Suprapubic skin (tissue), 4 donors: ENCODE results near the gene PLXNC1. TPM values are rescaled to one million over a fixed set of nuclear protein-coding genes. Genes with fewer than 3 reads are reported as not detected.

Experiments
- DNase-seq, 2 donors: peaks; one replicate each; pipeline ENCODE4 v3.0.0-alpha.2; 2019; ENCODE audit warnings: low spot score in 2 of 2
- H3K27ac ChIP-seq: fragments of 200-600 bp; sonication (generic); one replicate; pipeline ENCODE4 v1.5.1; 2019
- H3K27me3 ChIP-seq: fragments of 200-600 bp; sonication (generic); one replicate; pipeline ENCODE4 v1.5.1; 2019
- H3K36me3 ChIP-seq: fragments of 200-600 bp; sonication (generic); one replicate; pipeline ENCODE4 v1.5.1; 2019
- H3K4me1 ChIP-seq: fragments of 200-600 bp; sonication (generic); one replicate; pipeline ENCODE4 v1.5.1; 2019
- H3K4me3 ChIP-seq: fragments of 200-600 bp; sonication (generic); one replicate; pipeline ENCODE4 v1.5.1; 2019; ENCODE audit warnings: mild to moderate bottlenecking
- H3K9me3 ChIP-seq: fragments of 200-600 bp; sonication (generic); one replicate; pipeline ENCODE4 v1.5.1; 2019
- EP300 ChIP-seq: sonication (generic); formaldehyde crosslinking; IDR thresholded peaks from one replicate; pipeline ENCODE4 v1.6.1; 2017; ENCODE audit warnings: antibody characterized with exemption
- POLR2A ChIP-seq, 2 donors: fragments of 450-650 bp; IDR thresholded peaks; one replicate each; pipeline ENCODE4 v1.6.1; 2017; ENCODE audit warnings: antibody characterized with exemption in 2 of 2, mild to moderate bottlenecking in 2 of 2, moderate library complexity in 2 of 2
- POLR2AphosphoS5 ChIP-seq, 3 donors: sonication (generic); formaldehyde crosslinking; IDR thresholded peaks; one replicate each; pipeline ENCODE4 v1.6.1; 2017; ENCODE audit warnings: antibody characterized with exemption in 3 of 3
- WGBS: methylation state at CpG from one replicate; pipeline ENCODE4 v1.1.5; 2018; 5-methylcytosine and 5-hydroxymethylcytosine counted together
- total RNA-seq, 4 donors: library from RNA; depleted of rRNA; stranded (reverse); fragments of >200 nt; gene quantifications; one replicate each; pipeline ENCODE4 v1.1.0, GENCODE V29; 2016
- TF ChIP-seq, protein P1 (sequence below), 2 donors: fragments of 200-600 bp in 1 of 2; fragments of 450-650 bp in 1 of 2; sonication (generic) in 1 of 2; IDR thresholded peaks; one replicate each; pipeline ENCODE4 v1.5.1; 2016 to 2019; ENCODE audit warnings: antibody characterized with exemption in 2 of 2, mild to moderate bottlenecking in 1 of 2, moderate library complexity in 1 of 2

The PLXNC1 gene
- total RNA-seq, 4 donors from 2014 or later, result 8.1 to 30.9 (median 15.3) TPM

DNA sequence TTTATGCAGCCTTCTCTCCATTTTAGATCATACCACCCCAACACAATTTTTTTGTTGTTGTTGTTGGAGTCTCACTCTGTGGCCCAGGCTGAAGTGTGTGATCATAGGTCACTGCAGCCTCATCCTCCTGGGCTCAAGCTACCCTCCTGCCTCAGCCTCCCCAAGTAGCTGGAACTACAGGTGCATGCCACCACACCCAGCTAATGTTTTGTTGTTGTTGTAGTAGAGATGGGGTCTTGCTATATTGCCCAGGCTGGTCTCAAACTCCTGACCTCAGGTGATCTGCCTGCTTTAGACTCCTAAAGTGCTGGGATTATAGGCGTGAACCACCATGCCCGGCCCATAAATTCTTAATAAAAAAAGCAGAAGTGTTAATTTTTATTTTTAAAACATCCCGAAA is 111.6 kb downstream of the PLXNC1 start:
- H3K27ac ChIP-seq, result no peak overlapping the region
- WGBS, result 89% methylated on average over 3 of the region's 3 CpGs
- H3K4me1 ChIP-seq, result peaks cover 29% of the 10 kb centered on the region
- H3K36me3 ChIP-seq, result no peaks in the 10 kb centered on the region
- no peaks in the 10 kb centered on the region for H3K27me3 ChIP-seq
- DNase-seq, result no peak
- no peak overlapping the region for H3K4me3 ChIP-seq
- H3K9me3 ChIP-seq, result no peaks in the 10 kb centered on the region
- TF ChIP-seq, protein P1, sequence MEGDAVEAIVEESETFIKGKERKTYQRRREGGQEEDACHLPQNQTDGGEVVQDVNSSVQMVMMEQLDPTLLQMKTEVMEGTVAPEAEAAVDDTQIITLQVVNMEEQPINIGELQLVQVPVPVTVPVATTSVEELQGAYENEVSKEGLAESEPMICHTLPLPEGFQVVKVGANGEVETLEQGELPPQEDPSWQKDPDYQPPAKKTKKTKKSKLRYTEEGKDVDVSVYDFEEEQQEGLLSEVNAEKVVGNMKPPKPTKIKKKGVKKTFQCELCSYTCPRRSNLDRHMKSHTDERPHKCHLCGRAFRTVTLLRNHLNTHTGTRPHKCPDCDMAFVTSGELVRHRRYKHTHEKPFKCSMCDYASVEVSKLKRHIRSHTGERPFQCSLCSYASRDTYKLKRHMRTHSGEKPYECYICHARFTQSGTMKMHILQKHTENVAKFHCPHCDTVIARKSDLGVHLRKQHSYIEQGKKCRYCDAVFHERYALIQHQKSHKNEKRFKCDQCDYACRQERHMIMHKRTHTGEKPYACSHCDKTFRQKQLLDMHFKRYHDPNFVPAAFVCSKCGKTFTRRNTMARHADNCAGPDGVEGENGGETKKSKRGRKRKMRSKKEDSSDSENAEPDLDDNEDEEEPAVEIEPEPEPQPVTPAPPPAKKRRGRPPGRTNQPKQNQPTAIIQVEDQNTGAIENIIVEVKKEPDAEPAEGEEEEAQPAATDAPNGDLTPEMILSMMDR (IDR thresholded peaks at IDR 0.05), result no peak
- TF ChIP-seq POLR2AphosphoS5 (IDR thresholded peaks at IDR 0.05) (no peak), EP300 (no peak), POLR2A (IDR thresholded peaks at IDR 0.05) (no peak)

DNA sequence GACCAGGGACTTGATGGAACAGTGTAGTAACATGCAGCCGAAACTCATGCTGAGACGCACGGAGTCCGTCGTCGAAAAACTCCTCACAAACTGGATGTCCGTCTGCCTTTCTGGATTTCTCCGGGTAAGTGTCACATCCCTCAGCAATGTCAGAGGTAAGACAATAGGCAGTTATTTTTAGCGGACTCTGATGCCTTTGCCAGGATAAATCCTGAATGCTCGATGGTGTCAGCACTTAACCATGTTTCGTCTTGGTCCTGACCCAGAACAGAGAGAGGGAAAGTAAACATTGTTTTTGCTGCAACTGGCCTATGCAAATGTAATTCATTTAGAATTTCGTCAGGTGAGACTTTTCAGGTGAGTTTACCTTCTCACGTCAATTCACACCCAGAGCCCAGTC is 112.3 kb downstream of the PLXNC1 start:
- Histone ChIP-seq H3K27me3 (no peaks in the 10 kb centered on the region), H3K9me3 (no peaks in the 10 kb centered on the region), H3K4me1 (peaks cover 33% of the 10 kb centered on the region), H3K27ac (no peak overlapping the region), H3K36me3 (no peaks in the 10 kb centered on the region), H3K4me3 (no peak overlapping the region)
- WGBS, result 91% methylated on average over 13 of the region's 13 CpGs
- TF ChIP-seq POLR2A (IDR thresholded peaks at IDR 0.05) (no peak), POLR2AphosphoS5 (IDR thresholded peaks at IDR 0.05) (no peak), EP300 (no peak)
- TF ChIP-seq, protein P1 (IDR thresholded peaks at IDR 0.05), result no peak
- no peak for DNase-seq

DNA sequence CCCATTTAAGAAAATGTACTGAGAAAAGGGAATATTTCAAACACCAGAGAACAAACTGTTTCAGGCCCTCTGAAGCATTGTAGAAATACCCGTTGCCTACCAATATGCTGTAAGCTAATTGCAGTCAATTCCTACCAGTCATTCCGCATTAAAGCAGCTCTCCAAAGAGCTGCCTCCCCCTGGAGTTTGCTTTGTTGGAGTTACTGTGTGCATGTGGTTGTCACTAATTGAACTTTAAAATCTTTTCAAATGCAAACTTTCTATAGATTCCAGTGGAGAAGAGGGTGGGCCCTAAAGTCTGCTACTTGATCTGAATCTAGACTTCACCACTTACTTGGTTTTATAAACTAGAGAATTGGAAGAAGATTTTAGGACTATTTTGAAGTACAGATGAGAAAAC is 112.7 kb downstream of the PLXNC1 start:
- Histone ChIP-seq H3K27me3 (no peaks in the 10 kb centered on the region), H3K36me3 (no peaks in the 10 kb centered on the region), H3K9me3 (no peaks in the 10 kb centered on the region), H3K4me3 (no peak overlapping the region), H3K4me1 (peaks cover 36% of the 10 kb centered on the region), H3K27ac (peak overlapping the region; percentile 79)
- 86% methylated on average over 2 of the region's 2 CpGs for WGBS
- no peak for DNase-seq
- TF ChIP-seq, protein P1 (IDR thresholded peaks at IDR 0.05), result no peak
- TF ChIP-seq POLR2AphosphoS5 (IDR thresholded peaks at IDR 0.05) (no peak), POLR2A (IDR thresholded peaks at IDR 0.05) (no peak), EP300 (no peak)

DNA sequence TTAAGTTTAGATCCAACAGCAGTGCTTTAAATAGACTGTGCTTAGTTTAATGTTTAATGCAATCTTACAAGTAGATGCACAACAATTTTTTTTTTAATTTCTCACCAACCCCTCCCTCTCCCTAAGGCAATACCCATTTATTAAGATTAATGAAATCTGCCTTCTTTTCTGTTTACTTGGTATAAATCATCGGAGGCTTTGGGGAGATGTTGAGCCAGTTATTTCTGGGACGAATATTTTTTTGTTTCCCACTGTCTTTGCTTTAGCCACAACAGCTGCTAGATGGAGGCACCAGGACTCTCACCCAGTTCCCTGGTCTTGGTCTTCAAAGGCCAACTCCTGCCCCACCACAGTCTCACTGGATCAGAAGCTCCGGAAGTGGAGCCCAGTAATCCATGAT is 113.4 kb downstream of the PLXNC1 start:
- Histone ChIP-seq H3K27me3 (no peaks in the 10 kb centered on the region), H3K9me3 (no peaks in the 10 kb centered on the region), H3K36me3 (no peaks in the 10 kb centered on the region), H3K27ac (peak overlapping the region; percentile 79), H3K4me1 (peaks cover 42% of the 10 kb centered on the region), H3K4me3 (peak overlapping the region; percentile 59)
- no peak for TF ChIP-seq POLR2AphosphoS5 (IDR thresholded peaks at IDR 0.05)
- no peak for TF ChIP-seq POLR2A (IDR thresholded peaks at IDR 0.05)
- TF ChIP-seq EP300, result no peak
- TF ChIP-seq, protein P1 (IDR thresholded peaks at IDR 0.05), result no peak
- WGBS, result 28% methylated on average over 3 of the region's 3 CpGs
- no peak for DNase-seq

DNA sequence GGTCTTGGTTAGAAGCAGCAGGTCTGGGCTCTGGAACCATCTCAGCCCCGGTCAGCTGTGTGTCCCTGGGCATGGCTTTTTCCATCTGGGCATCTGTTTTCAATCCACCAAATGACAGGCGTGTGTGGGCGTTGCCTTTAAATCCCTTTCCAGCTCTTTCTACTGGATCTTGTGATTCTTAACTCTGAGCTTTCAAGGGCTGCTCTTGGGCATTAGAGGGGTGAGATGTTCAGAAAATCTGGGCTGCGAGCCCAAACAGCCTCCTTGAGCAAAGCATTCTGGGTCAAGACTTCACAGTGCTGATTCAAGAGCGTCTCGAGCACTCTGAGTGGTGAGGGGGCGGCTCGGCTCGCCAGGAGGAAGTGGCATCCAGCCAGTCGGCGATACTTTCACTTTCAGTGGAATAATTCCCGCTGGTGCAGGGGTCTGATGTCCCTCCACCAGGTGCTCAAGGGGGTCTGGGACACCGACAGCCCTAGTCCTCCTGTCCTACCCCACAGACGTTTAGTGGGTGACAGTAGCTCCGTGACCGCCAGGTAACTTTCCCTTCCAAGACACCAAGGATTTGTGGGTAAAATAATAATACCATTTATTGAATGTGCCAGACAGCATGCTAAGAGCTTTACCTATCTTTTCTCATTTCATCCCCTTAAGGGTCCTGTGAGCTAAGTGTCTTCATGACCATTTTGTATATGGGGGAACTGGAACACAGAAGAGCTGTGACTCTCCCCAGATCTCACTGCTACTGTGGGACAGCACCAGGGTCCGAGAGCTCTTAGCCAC is 114.0 kb downstream of the PLXNC1 start:
- TF ChIP-seq, protein P1 (IDR thresholded peaks at IDR 0.05), result no peak
- no peak for TF ChIP-seq EP300
- no peak for TF ChIP-seq POLR2AphosphoS5 (IDR thresholded peaks at IDR 0.05)
- no peak for TF ChIP-seq POLR2A (IDR thresholded peaks at IDR 0.05)
- no peaks in the 10 kb centered on the region for H3K27me3 ChIP-seq
- 3% methylated on average over 16 of the region's 17 CpGs for WGBS
- peak overlapping the region; percentile 59 for H3K4me3 ChIP-seq
- no peaks in the 10 kb centered on the region for H3K36me3 ChIP-seq
- H3K9me3 ChIP-seq, result no peaks in the 10 kb centered on the region
- peak; percentile 89 for DNase-seq
- H3K4me1 ChIP-seq, result peaks cover 49% of the 10 kb centered on the region
- peak overlapping the region; percentile 79 for H3K27ac ChIP-seq
